NCI-H1436 treated with DMSO at 0.1 percent for 48 hours (cell line): ENCODE measurements around the gene EPB41L2.
"Not testable (repeated sequence)": the region's sequence is repeated elsewhere in the genome, so short reads cannot be mapped to it uniquely, and the experiment has no call there.

Source experiments
- DNase-seq: peaks from one replicate; lab custom pipeline; 2025; lab: John Stamatoyannopoulos, UW

EPB41L2 gene

GRCh38 chr6:130945401-130945919, 117.6 kb downstream of the EPB41L2 start:
- DNase-seq, result no peak

GRCh38 chr6:130944486-130944885, 118.6 kb downstream of the EPB41L2 start:
- DNase-seq, result no peak

- DNase-seq, result no peak
Measured at GRCh38 chr6:130943738-130944137, 119.3 kb downstream of the EPB41L2 start.

GRCh38 chr6:130942752-130943151, 120.3 kb downstream of the EPB41L2 start:
- DNase-seq, result not testable (repeated sequence)

GRCh38 chr6:130937942-130938604, 125.0 kb downstream of the EPB41L2 start:
- DNase-seq, result no peak

GRCh38 chr6:130936933-130937332, 126.1 kb downstream of the EPB41L2 start:
- no peak for DNase-seq

GRCh38 chr6:130935978-130936377, 127.1 kb downstream of the EPB41L2 start:
- no peak for DNase-seq

GRCh38 chr6:130934848-130935585, 128.0 kb downstream of the EPB41L2 start:
- no peak for DNase-seq

- DNase-seq, result no peak
Measured at GRCh38 chr6:130933712-130934200, 129.3 kb downstream of the EPB41L2 start.

GRCh38 chr6:130932921-130933320, 130.1 kb downstream of the EPB41L2 start:
- no peak for DNase-seq

- no peak for DNase-seq
Measured at GRCh38 chr6:130932438-130932837, 130.6 kb downstream of the EPB41L2 start.

GRCh38 chr6:130931683-130932082, 131.4 kb downstream of the EPB41L2 start:
- DNase-seq, result no peak

GRCh38 chr6:130929036-130929678, 133.9 kb downstream of the EPB41L2 start:
- no peak for DNase-seq

GRCh38 chr6:130928158-130928912, 134.7 kb downstream of the EPB41L2 start:
- no peak for DNase-seq

- no peak for DNase-seq
Measured at GRCh38 chr6:130927305-130927704, 135.7 kb downstream of the EPB41L2 start.

GRCh38 chr6:130923350-130923749, 139.7 kb downstream of the EPB41L2 start:
- no peak for DNase-seq

GRCh38 chr6:130922922-130923321, 140.1 kb downstream of the EPB41L2 start:
- no peak for DNase-seq

- DNase-seq, result no peak
Measured at GRCh38 chr6:130920969-130921368, 142.1 kb downstream of the EPB41L2 start.

- DNase-seq, result no peak
Measured at GRCh38 chr6:130918171-130918570, 144.9 kb downstream of the EPB41L2 start.

- DNase-seq, result not testable (repeated sequence)
Measured at GRCh38 chr6:130915606-130916005, 147.4 kb downstream of the EPB41L2 start.

GRCh38 chr6:130913120-130913519, 149.9 kb downstream of the EPB41L2 start:
- DNase-seq, result no peak

- DNase-seq, result no peak
Measured at GRCh38 chr6:130912434-130912833, 150.6 kb downstream of the EPB41L2 start.
